ENCODE results near the gene CTSD. TPM values are rescaled to one million over a fixed set of nuclear protein-coding genes. Genes with fewer than 3 reads are reported as not detected.

The CTSD gene
- total and polyA plus RNA-seq, 2 experiments from 2014 or later = 67.1 to 251 TPM

DNA sequence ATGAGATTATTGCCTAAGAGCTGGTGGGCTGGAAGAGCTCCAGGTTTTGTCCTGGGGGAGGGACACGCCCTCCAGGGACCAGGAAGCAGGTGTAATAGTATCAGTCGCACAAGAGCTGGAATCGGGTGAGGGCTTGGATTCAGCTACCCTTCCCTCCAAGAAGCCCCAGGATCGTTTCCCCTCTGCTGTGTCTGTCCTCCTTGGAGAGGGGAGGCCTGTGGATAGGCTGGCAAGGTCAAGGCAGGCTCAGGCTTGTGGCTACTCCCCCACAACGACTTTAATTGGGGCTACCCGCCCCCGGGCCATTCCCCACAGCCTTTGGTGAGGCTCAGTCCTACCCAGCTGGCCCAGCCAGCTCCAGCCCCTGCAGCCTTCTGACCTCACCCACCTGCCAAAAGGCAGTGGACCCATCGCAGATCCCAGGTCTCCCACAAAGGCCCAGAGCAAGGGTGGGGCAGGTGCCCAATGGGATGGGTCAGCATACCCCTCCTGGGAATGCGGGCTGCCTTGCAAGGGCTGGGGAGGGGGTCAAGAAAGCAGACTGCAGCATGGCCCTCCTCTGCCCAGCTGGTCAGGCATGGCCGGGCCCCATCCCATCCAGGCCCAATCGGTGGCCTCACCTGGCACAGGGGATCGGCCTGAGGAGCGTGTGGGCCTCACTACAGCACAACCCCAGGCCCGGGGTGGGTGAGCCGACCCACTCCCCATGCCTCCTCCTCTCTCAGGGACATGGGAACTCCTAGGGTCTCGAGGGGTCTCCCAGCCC is 1.0 kb downstream of the CTSD start (continued):
- TF ChIP-seq, protein P1, sequence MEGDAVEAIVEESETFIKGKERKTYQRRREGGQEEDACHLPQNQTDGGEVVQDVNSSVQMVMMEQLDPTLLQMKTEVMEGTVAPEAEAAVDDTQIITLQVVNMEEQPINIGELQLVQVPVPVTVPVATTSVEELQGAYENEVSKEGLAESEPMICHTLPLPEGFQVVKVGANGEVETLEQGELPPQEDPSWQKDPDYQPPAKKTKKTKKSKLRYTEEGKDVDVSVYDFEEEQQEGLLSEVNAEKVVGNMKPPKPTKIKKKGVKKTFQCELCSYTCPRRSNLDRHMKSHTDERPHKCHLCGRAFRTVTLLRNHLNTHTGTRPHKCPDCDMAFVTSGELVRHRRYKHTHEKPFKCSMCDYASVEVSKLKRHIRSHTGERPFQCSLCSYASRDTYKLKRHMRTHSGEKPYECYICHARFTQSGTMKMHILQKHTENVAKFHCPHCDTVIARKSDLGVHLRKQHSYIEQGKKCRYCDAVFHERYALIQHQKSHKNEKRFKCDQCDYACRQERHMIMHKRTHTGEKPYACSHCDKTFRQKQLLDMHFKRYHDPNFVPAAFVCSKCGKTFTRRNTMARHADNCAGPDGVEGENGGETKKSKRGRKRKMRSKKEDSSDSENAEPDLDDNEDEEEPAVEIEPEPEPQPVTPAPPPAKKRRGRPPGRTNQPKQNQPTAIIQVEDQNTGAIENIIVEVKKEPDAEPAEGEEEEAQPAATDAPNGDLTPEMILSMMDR (conservative IDR thresholded peaks at IDR 0.05; ENCODE audit: low read depth in 2 of 2) = no peak
- TF ChIP-seq, protein P2, sequence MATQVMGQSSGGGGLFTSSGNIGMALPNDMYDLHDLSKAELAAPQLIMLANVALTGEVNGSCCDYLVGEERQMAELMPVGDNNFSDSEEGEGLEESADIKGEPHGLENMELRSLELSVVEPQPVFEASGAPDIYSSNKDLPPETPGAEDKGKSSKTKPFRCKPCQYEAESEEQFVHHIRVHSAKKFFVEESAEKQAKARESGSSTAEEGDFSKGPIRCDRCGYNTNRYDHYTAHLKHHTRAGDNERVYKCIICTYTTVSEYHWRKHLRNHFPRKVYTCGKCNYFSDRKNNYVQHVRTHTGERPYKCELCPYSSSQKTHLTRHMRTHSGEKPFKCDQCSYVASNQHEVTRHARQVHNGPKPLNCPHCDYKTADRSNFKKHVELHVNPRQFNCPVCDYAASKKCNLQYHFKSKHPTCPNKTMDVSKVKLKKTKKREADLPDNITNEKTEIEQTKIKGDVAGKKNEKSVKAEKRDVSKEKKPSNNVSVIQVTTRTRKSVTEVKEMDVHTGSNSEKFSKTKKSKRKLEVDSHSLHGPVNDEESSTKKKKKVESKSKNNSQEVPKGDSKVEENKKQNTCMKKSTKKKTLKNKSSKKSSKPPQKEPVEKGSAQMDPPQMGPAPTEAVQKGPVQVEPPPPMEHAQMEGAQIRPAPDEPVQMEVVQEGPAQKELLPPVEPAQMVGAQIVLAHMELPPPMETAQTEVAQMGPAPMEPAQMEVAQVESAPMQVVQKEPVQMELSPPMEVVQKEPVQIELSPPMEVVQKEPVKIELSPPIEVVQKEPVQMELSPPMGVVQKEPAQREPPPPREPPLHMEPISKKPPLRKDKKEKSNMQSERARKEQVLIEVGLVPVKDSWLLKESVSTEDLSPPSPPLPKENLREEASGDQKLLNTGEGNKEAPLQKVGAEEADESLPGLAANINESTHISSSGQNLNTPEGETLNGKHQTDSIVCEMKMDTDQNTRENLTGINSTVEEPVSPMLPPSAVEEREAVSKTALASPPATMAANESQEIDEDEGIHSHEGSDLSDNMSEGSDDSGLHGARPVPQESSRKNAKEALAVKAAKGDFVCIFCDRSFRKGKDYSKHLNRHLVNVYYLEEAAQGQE (IDR thresholded peaks at IDR 0.05; ENCODE audit: unreplicated experiment) = no peak
- no peak for TF ChIP-seq STAT1 (IDR thresholded peaks at IDR 0.05; ENCODE audit: unreplicated experiment)
- no peak for TF ChIP-seq POLR2AphosphoS5 (IDR thresholded peaks at IDR 0.05; ENCODE audit: low read depth)
- TF ChIP-seq ZNF114 (CRISPR knock-in tag; IDR thresholded peaks at IDR 0.05) = no peak
- no peak for TF ChIP-seq NANOG (IDR thresholded peaks at IDR 0.05; ENCODE audit: borderline replicate concordance)

DNA sequence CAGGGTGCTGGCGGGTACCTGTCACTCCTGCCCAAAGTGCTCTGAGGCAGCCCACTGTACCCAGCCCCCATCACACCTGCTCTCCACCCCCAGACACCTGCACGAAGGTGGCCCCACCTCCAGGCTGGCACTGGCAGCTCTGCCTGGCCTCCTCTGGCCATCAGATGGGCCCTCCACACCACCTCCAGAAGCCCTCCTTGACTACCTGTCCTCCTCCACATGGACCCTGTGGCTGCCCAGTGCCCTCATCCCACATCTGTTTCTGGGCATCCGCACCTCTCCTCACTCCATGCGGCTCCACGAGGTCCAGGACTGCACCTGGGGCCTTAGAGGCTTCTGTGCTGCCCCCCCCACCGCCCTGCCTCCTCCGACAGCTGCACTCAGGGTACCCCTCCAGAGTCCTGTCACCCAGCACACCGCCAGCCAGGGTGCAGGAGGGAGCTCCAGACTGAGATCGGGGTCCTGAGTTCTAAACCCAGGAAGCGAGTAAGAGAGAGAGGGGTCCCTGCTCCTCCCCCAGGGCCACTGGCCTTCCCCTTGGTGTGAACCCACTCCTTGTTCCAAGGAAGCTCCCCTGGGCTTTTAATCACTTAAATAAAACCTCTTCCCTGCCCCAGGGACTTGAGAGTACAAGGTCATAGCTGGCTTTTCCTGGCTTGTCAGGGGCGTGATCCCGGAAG is 1.7 kb downstream of the CTSD start:
- TF ChIP-seq, protein P1 (conservative IDR thresholded peaks at IDR 0.05; ENCODE audit: low read depth in 2 of 2) = no peak
- TF ChIP-seq POLR2AphosphoS5 (IDR thresholded peaks at IDR 0.05; ENCODE audit: low read depth) = no peak
- H3K4me1 ChIP-seq (ENCODE audit: insufficient read depth) = no peaks in the 10 kb centered on the region; the same call in 1 of the 2 replicates
- ATAC-seq = no peak
- H3K27me3 ChIP-seq (ENCODE audit: insufficient read depth) = no peaks in the 10 kb centered on the region
- H3K27ac ChIP-seq (ENCODE audit: low read depth) = no peak overlapping the region
- no peak overlapping the region for H3K4me2 ChIP-seq
- H2AFZ ChIP-seq = no peak overlapping the region
- no peak overlapping the region for H3K27ac Mint-ChIP-seq
- no peak overlapping the region for H3K4me3 ChIP-seq
- no peak for DNase-seq (ENCODE audit: low spot score)
- no peaks in the 10 kb centered on the region for H4K20me1 ChIP-seq (replicated peaks; ENCODE audit: insufficient read depth)
- no peaks in the 10 kb centered on the region; the same call in 2 of the 3 replicates for H3K4me1 Mint-ChIP-seq
- no peaks in the 10 kb centered on the region for H3K36me3 Mint-ChIP-seq (ENCODE audit: low read depth)
- H3K4me3 Mint-ChIP-seq = peak overlapping the region; percentile 73
- no peaks in the 10 kb centered on the region for H3K9me2 ChIP-seq (ENCODE audit: insufficient read depth)
- H3K9me3 Mint-ChIP-seq = no peaks in the 10 kb centered on the region
- no peaks in the 10 kb centered on the region for H3K36me3 ChIP-seq (ENCODE audit: insufficient read depth)
- peaks cover 7% of the 10 kb centered on the region for H3K27me3 Mint-ChIP-seq (ENCODE audit: insufficient read depth, low read depth, poor library complexity)
- H3K79me2 ChIP-seq (replicated peaks; ENCODE audit: insufficient read depth) = peaks cover 5% of the 10 kb centered on the region
- H3F3A ChIP-seq (replicated peaks; ENCODE audit: low read depth) = no peaks in the 10 kb centered on the region

Data from GM23338 (cell line).